ENCODE data around the gene PACC1. TPM values are rescaled to one million over a fixed set of nuclear protein-coding genes. Genes with fewer than 3 reads are reported as not detected.

The PACC1 gene
- total RNA-seq, 1 experiment from 2014 or later: 27.7 TPM

GRCh38 chr1:212455401-212455800 lies 40.7 kb upstream of the PACC1 start:
- ChIA-PET POLR2A (ENCODE audit: unreplicated experiment) (interaction anchor here (1.0 kb wide), 1 partner anchor 385 kb away, joined by 3 read pairs; no protein-coding TSS in a partner anchor), CTCF (interaction anchor here (0.5 to 1.8 kb wide), 23 partner anchors 17 to 774 kb away, joined by 3 to 24 read pairs (median 4); partner anchors contain the start of genes DTL and INTS7)
- no peaks in the 10 kb centered on the region for H3K4me1 ChIP-seq (replicated peaks; ENCODE audit: insufficient read depth)
- H2AFZ ChIP-seq: no peak overlapping the region
- no peaks in the 10 kb centered on the region for H3K27me3 ChIP-seq (ENCODE audit: insufficient read depth, low read depth)
- TF ChIP-seq CTCF (conservative IDR thresholded peaks at IDR 0.05) (no peak), EZH2 (IDR thresholded peaks at IDR 0.05; ENCODE audit: low read depth) (no peak)
- no peak for DNase-seq
- no peaks in the 10 kb centered on the region for H3F3A ChIP-seq (ENCODE audit: insufficient read depth, low read depth)
- intact Hi-C loops (cut with micrococcal nuclease; ENCODE audit: unreplicated experiment): loop anchor here (5.0 to 10.0 kb wide), 5 partner anchors 88 to 443 kb away; partner anchors contain the start of genes DTL, INTS7 and PPP2R5A
- no peak overlapping the region for H3K27ac ChIP-seq
- no peaks in the 10 kb centered on the region for H3K9me2 ChIP-seq (ENCODE audit: insufficient read depth)
- no peaks in the 10 kb centered on the region for H3K79me2 ChIP-seq (ENCODE audit: low read depth)
- H4K20me1 ChIP-seq (ENCODE audit: insufficient read depth): no peaks in the 10 kb centered on the region
- no peak overlapping the region for H3K4me3 ChIP-seq
- no TSS peak for BruUV-seq (replicated peaks)
- H3K4me2 ChIP-seq: no peak overlapping the region
- H3K9me3 ChIP-seq (ENCODE audit: insufficient read depth, low read depth): no peaks in the 10 kb centered on the region
- H3K36me3 ChIP-seq (ENCODE audit: low read depth): no peaks in the 10 kb centered on the region

GRCh38 chr1:212454741-212455140 lies 40.1 kb upstream of the PACC1 start:
- H3K4me3 ChIP-seq: no peak overlapping the region
- H3K36me3 ChIP-seq (ENCODE audit: low read depth): no peaks in the 10 kb centered on the region
- no peaks in the 10 kb centered on the region for H3K4me1 ChIP-seq (replicated peaks; ENCODE audit: insufficient read depth)
- H3K4me2 ChIP-seq: no peak overlapping the region
- no peaks in the 10 kb centered on the region for H3K79me2 ChIP-seq (ENCODE audit: low read depth)
- no TSS peak for BruUV-seq (replicated peaks)
- no peaks in the 10 kb centered on the region for H3K9me2 ChIP-seq (ENCODE audit: insufficient read depth)
- intact Hi-C loops (cut with micrococcal nuclease; ENCODE audit: unreplicated experiment): loop anchor here (5.0 to 10.0 kb wide), 5 partner anchors 87 to 442 kb away; partner anchors contain the start of genes DTL, INTS7 and PPP2R5A
- ChIA-PET CTCF (interaction anchor here (0.5 kb wide), 1 partner anchor 58 kb away, joined by 7 read pairs; no protein-coding TSS in a partner anchor), POLR2A (ENCODE audit: unreplicated experiment) (no interaction called here)
- H3K27me3 ChIP-seq (ENCODE audit: insufficient read depth, low read depth): no peaks in the 10 kb centered on the region
- no peak overlapping the region for H2AFZ ChIP-seq
- H3K9me3 ChIP-seq (ENCODE audit: insufficient read depth, low read depth): no peaks in the 10 kb centered on the region
- DNase-seq: no peak
- TF ChIP-seq CTCF (conservative IDR thresholded peaks at IDR 0.05): no peak
- no peak for TF ChIP-seq EZH2 (IDR thresholded peaks at IDR 0.05; ENCODE audit: low read depth)
- no peaks in the 10 kb centered on the region for H3F3A ChIP-seq (ENCODE audit: insufficient read depth, low read depth)
- no peak overlapping the region for H3K27ac ChIP-seq
- H4K20me1 ChIP-seq (ENCODE audit: insufficient read depth): no peaks in the 10 kb centered on the region

GRCh38 chr1:212453156-212453857 lies 38.6 kb upstream of the PACC1 start:
- DNase-seq: no peak
- CTCF ChIA-PET: interaction anchor here (0.6 kb wide), 1 partner anchor 276 kb away, joined by 13 read pairs; no protein-coding TSS in a partner anchor
- Histone ChIP-seq H3K4me3 (no peak overlapping the region), H3K4me1 (replicated peaks; ENCODE audit: insufficient read depth) (no peaks in the 10 kb centered on the region), H2AFZ (no peak overlapping the region), H3K9me3 (ENCODE audit: insufficient read depth, low read depth) (no peaks in the 10 kb centered on the region), H3K4me2 (no peak overlapping the region), H3F3A (ENCODE audit: insufficient read depth, low read depth) (no peaks in the 10 kb centered on the region), H4K20me1 (ENCODE audit: insufficient read depth) (no peaks in the 10 kb centered on the region), H3K79me2 (ENCODE audit: low read depth) (no peaks in the 10 kb centered on the region), H3K9me2 (ENCODE audit: insufficient read depth) (no peaks in the 10 kb centered on the region), H3K36me3 (ENCODE audit: low read depth) (no peaks in the 10 kb centered on the region), H3K27me3 (ENCODE audit: insufficient read depth, low read depth) (no peaks in the 10 kb centered on the region), H3K27ac (no peak overlapping the region)
- intact Hi-C loops (cut with micrococcal nuclease; ENCODE audit: unreplicated experiment): loop anchor here (10.0 kb wide), 2 partner anchors 169 to 419 kb away; partner anchors contain the start of genes DTL, INTS7 and PPP2R5A
- TF ChIP-seq CTCF (conservative IDR thresholded peaks at IDR 0.05) (no peak), EZH2 (IDR thresholded peaks at IDR 0.05; ENCODE audit: low read depth) (no peak)
- BruUV-seq (replicated peaks): no TSS peak
- POLR2A ChIA-PET (ENCODE audit: unreplicated experiment): no interaction called here
